Ovary (tissue), 3 donors: ENCODE data around the gene C1orf74.

ENCODE experiments used
- CTCF ChIP-seq, 3 donors: fragments of 450-650 bp in 2 of 3; fragments of 200-600 bp in 1 of 3; IDR thresholded peaks; one replicate each; pipeline versions ENCODE4 v1.5.1 to v1.8.0; 2016 to 2022; ENCODE audit warnings: antibody characterized with exemption in 3 of 3, mild to moderate bottlenecking in 1 of 3
- POLR2A ChIP-seq: fragments of 450-650 bp; IDR thresholded peaks from one replicate; pipeline ENCODE4 v1.6.1; 2017; ENCODE audit warnings: antibody characterized with exemption, mild to moderate bottlenecking, moderate library complexity
- donor health status: DM: no; HTN: no; CAD: no.

GRCh38 chr1:209743145-209743482, 41.2 kb downstream of the C1orf74 start:
- no peak for TF ChIP-seq CTCF (IDR thresholded peaks at IDR 0.05)
- TF ChIP-seq POLR2A, result no peak
